Measurements from ENCODE around the gene IL1B. TPM values are rescaled to one million over a fixed set of nuclear protein-coding genes. Genes with fewer than 3 reads are reported as not detected.

Gene IL1B
- total and polyA plus RNA-seq, 2 donors (not counting 1 experiment from before 2014, with no cell fraction given): 0.20 to 13.1 TPM

DNA sequence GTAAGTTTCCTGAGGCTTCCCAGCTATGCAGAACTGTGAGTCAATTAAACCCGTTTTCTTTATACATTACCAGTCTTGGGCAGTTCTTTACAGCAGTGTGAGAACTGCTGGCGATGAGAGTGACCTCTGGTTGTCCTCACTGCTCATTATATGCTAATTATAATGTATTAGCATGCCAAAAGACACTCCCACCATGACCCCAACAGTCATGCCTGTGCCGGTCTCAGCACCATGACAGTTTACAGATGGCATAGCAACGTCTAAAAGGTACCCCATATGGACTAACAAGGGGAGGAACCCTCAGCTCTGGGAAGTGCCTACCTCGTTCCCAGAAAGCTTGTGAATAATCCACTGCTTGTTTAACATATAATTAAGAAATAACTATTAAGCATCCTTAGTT is 44.2 kb downstream of the IL1B start:
- no peak overlapping the region for H3K9ac ChIP-seq (ENCODE audit: low read length)
- Mint-ChIP-seq H3K27me3 (no peaks in the 10 kb centered on the region), H3K27ac (no peak overlapping the region), H3K4me1 (peaks cover 9% of the 10 kb centered on the region), H3K9me3 (ENCODE audit: insufficient read depth) (no peaks in the 10 kb centered on the region), H3K4me3 (no peak overlapping the region)
- DNase-seq (no peak), ATAC-seq (ENCODE audit: low read depth) (no peak)
- H3K4me1 ChIP-seq (ENCODE audit: control insufficient read depth in 2 of 2, insufficient read depth in 2 of 2, low read length in 2 of 2): peaks cover 2 to 5% of the 10 kb centered on the region in 2 donors
- no peak overlapping the region for H3K4me3 ChIP-seq (ENCODE audit: control extremely low read depth in 1 of 5, extremely low read depth in 1 of 5, insufficient read depth in 1 of 5, low read depth in 2 of 5, low read length in 4 of 5)
- H3K9me3 ChIP-seq (ENCODE audit: control extremely low read depth in 1 of 3, control insufficient read depth in 2 of 3, insufficient read depth in 1 of 3, low read length in 2 of 3): no peaks in the 10 kb centered on the region
- TF ChIP-seq, protein P1, sequence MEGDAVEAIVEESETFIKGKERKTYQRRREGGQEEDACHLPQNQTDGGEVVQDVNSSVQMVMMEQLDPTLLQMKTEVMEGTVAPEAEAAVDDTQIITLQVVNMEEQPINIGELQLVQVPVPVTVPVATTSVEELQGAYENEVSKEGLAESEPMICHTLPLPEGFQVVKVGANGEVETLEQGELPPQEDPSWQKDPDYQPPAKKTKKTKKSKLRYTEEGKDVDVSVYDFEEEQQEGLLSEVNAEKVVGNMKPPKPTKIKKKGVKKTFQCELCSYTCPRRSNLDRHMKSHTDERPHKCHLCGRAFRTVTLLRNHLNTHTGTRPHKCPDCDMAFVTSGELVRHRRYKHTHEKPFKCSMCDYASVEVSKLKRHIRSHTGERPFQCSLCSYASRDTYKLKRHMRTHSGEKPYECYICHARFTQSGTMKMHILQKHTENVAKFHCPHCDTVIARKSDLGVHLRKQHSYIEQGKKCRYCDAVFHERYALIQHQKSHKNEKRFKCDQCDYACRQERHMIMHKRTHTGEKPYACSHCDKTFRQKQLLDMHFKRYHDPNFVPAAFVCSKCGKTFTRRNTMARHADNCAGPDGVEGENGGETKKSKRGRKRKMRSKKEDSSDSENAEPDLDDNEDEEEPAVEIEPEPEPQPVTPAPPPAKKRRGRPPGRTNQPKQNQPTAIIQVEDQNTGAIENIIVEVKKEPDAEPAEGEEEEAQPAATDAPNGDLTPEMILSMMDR (IDR thresholded peaks at IDR 0.05): no peak
- TF ChIP-seq EZH2 (IDR thresholded peaks at IDR 0.05; ENCODE audit: borderline replicate concordance, insufficient read depth, low read depth, low read length, poor library complexity, severe bottlenecking): no peak
- H3K79me2 ChIP-seq (ENCODE audit: control insufficient read depth, insufficient read depth, low read length): no peaks in the 10 kb centered on the region
- no peaks in the 10 kb centered on the region for H3K36me3 ChIP-seq (replicated peaks in 1 of 2; ENCODE audit: control extremely low read depth in 1 of 2, control insufficient read depth in 1 of 2, extremely low read depth in 1 of 2, insufficient read depth in 2 of 2, low read length in 1 of 2)
- H4K20me1 ChIP-seq (ENCODE audit: control insufficient read depth, insufficient read depth, low read length, poor library complexity, severe bottlenecking): no peaks in the 10 kb centered on the region
- ChIA-PET POLR2A (no interaction called here), CTCF (no interaction called here)
- H3K4me2 ChIP-seq (replicated peaks; ENCODE audit: low read depth, low read length, poor library complexity, severe bottlenecking): no peak overlapping the region
- H3K27ac ChIP-seq (ENCODE audit: low read length in 2 of 2): no peak overlapping the region
- H2AFZ ChIP-seq (ENCODE audit: insufficient read depth, low read depth, low read length, poor library complexity, severe bottlenecking): no peak overlapping the region
- WGBS (ENCODE audit: insufficient coverage): no CpG with 5 or more reads among the region's 5 CpGs
- no peaks in the 10 kb centered on the region for H3K27me3 ChIP-seq (replicated peaks in 1 of 4; ENCODE audit: control extremely low read depth in 1 of 4, control insufficient read depth in 3 of 4, insufficient read depth in 4 of 4, low read length in 3 of 4)
- intact Hi-C loops (cut with micrococcal nuclease): no loop called here

DNA sequence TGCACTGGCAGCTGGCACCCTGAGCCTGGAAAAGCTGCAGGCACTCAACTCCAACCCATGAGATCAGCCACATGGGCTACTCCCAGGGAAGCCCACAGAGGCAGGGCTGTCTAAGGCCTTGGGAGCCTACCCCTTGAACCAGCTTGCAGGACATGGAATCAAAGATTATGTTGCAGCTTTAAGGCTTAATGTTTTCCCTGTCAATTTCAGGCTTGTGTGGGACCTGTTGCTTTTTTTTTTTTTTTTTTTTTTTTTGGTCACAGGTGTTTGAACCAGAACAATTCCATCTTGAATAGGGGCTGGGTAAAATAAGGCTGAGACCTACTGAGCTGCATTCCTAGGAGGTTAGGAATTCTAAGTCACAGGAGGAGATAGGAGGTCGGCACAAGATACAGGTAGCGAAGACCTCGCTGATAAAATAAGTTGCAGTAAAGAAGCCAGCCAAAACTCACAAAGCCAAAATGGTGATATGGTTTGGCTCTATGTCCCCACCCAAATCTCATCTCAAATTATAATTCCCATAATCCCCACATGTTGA is 44.8 kb downstream of the IL1B start:
- H3K9me3 ChIP-seq (ENCODE audit: control extremely low read depth in 1 of 3, control insufficient read depth in 2 of 3, insufficient read depth in 1 of 3, low read length in 2 of 3): no peaks in the 10 kb centered on the region
- no peak for DNase-seq
- TF ChIP-seq, protein P1 (IDR thresholded peaks at IDR 0.05): no peak
- TF ChIP-seq EZH2 (IDR thresholded peaks at IDR 0.05; ENCODE audit: borderline replicate concordance, insufficient read depth, low read depth, low read length, poor library complexity, severe bottlenecking): no peak
- no peak overlapping the region for H3K4me3 Mint-ChIP-seq
- no peaks in the 10 kb centered on the region for H3K79me2 ChIP-seq (ENCODE audit: control insufficient read depth, insufficient read depth, low read length)
- POLR2A ChIA-PET: no interaction called here
- intact Hi-C loops (cut with micrococcal nuclease): no loop called here
- no peak overlapping the region for H3K4me3 ChIP-seq (ENCODE audit: control extremely low read depth in 1 of 5, extremely low read depth in 1 of 5, insufficient read depth in 1 of 5, low read depth in 2 of 5, low read length in 4 of 5)
- CTCF ChIA-PET: no interaction called here
- H3K4me1 ChIP-seq (ENCODE audit: control insufficient read depth in 2 of 2, insufficient read depth in 2 of 2, low read length in 2 of 2): peaks cover 2 to 5% of the 10 kb centered on the region in 2 donors
- no peaks in the 10 kb centered on the region for H3K36me3 ChIP-seq (replicated peaks in 1 of 2; ENCODE audit: control extremely low read depth in 1 of 2, control insufficient read depth in 1 of 2, extremely low read depth in 1 of 2, insufficient read depth in 2 of 2, low read length in 1 of 2)
- peaks cover 9% of the 10 kb centered on the region for H3K4me1 Mint-ChIP-seq
- no peaks in the 10 kb centered on the region for H3K27me3 ChIP-seq (replicated peaks in 1 of 4; ENCODE audit: control extremely low read depth in 1 of 4, control insufficient read depth in 3 of 4, insufficient read depth in 4 of 4, low read length in 3 of 4)
- no peak overlapping the region for H3K4me2 ChIP-seq (replicated peaks; ENCODE audit: low read depth, low read length, poor library complexity, severe bottlenecking)
- no peaks in the 10 kb centered on the region for H3K9me3 Mint-ChIP-seq (ENCODE audit: insufficient read depth)
- no peak for ATAC-seq (ENCODE audit: low read depth)
- H3K9ac ChIP-seq (ENCODE audit: low read length): no peak overlapping the region
- H3K27ac Mint-ChIP-seq: no peak overlapping the region
- H4K20me1 ChIP-seq (ENCODE audit: control insufficient read depth, insufficient read depth, low read length, poor library complexity, severe bottlenecking): no peaks in the 10 kb centered on the region
- H3K27me3 Mint-ChIP-seq: no peaks in the 10 kb centered on the region
- H3K27ac ChIP-seq (ENCODE audit: low read length in 2 of 2): no peak overlapping the region
- no CpG with 5 or more reads among the region's 3 CpGs for WGBS (ENCODE audit: insufficient coverage)
- no peak overlapping the region for H2AFZ ChIP-seq (ENCODE audit: insufficient read depth, low read depth, low read length, poor library complexity, severe bottlenecking)
